Fibroblast of the aortic adventitia (primary cell): ENCODE data around the gene TMEM242. TPM values are rescaled to one million over a fixed set of nuclear protein-coding genes. Genes with fewer than 3 reads are reported as not detected.

Experiments
- DNase-seq: peaks from one replicate; pipeline ENCODE4 v3.0.0-alpha.2; 2010; ENCODE audit warnings: low read depth
- H3K4me3 ChIP-seq: 2 replicates; pipeline ENCODE4 v1.5.1; 2011; ENCODE audit warnings: low read depth, mild to moderate bottlenecking, control low read depth, low read length, moderate library complexity
- CTCF ChIP-seq: IDR thresholded peaks from 2 replicates; pipeline ENCODE4 v1.5.1; 2011; ENCODE audit warnings: mild to moderate bottlenecking, low read length, control low read depth, inconsistent platforms; ENCODE audit not compliant: insufficient read depth
- total RNA-seq: library from RNA; depleted of rRNA; stranded (reverse); fragments of >200 nt; gene quantifications from 2 replicates; pipeline ENCODE4 v1.2.3, GENCODE V29; 2012; ENCODE audit warnings: low replicate concordance

The TMEM242 gene
- total RNA-seq, 1 donor, result 7.0 TPM

- no peak overlapping the region for H3K4me3 ChIP-seq
- no peak for DNase-seq
- no peak for TF ChIP-seq CTCF
These were observed 50.2 kb downstream of the TMEM242 start for GRCh38 chr6:157272866-157273755.

GRCh38 chr6:157272372-157272771 is 50.9 kb downstream of the TMEM242 start:
- no peak for DNase-seq
- H3K4me3 ChIP-seq, result no peak overlapping the region
- TF ChIP-seq CTCF, result no peak

- H3K4me3 ChIP-seq, result no peak overlapping the region
- DNase-seq, result no peak
- no peak for TF ChIP-seq CTCF
These were observed 51.4 kb downstream of the TMEM242 start for GRCh38 chr6:157271911-157272310.

GRCh38 chr6:157271441-157271840 is 51.9 kb downstream of the TMEM242 start:
- no peak overlapping the region for H3K4me3 ChIP-seq
- DNase-seq, result no peak
- no peak for TF ChIP-seq CTCF

- no peak overlapping the region for H3K4me3 ChIP-seq
- TF ChIP-seq CTCF, result no peak
- no peak for DNase-seq
These were observed 52.4 kb downstream of the TMEM242 start for GRCh38 chr6:157270916-157271315.

- H3K4me3 ChIP-seq, result no peak overlapping the region
- DNase-seq, result no peak
- TF ChIP-seq CTCF, result no peak
These were observed 53.0 kb downstream of the TMEM242 start for GRCh38 chr6:157270308-157270707.
